ENCODE measurements around the gene CECR2.

Gene CECR2

GRCh38 chr22:17579535-17579981 lies 210.3 kb downstream of the CECR2 start:
- no peak for ATAC-seq
- TF ChIP-seq ARNTL (CRISPR knock-in tag; IDR thresholded peaks at IDR 0.05; ENCODE audit: borderline replicate concordance, low read depth) (no peak), ZNF70 (CRISPR knock-in tag; IDR thresholded peaks at IDR 0.05) (no peak), SNAI2 (CRISPR knock-in tag; IDR thresholded peaks at IDR 0.05) (no peak), TOX (CRISPR knock-in tag; IDR thresholded peaks at IDR 0.05; ENCODE audit: borderline replicate concordance) (no peak), ZC3H10 (CRISPR knock-in tag; IDR thresholded peaks at IDR 0.05) (no peak), CSDC2 (CRISPR knock-in tag; IDR thresholded peaks at IDR 0.05) (no peak), OSR1 (CRISPR knock-in tag; IDR thresholded peaks at IDR 0.05) (no peak), ZNF565 (CRISPR knock-in tag; conservative IDR thresholded peaks at IDR 0.05; ENCODE audit: low read depth) (no peak), GLIS3 (CRISPR knock-in tag; IDR thresholded peaks at IDR 0.05) (no peak)
- TF ChIP-seq, protein P1, sequence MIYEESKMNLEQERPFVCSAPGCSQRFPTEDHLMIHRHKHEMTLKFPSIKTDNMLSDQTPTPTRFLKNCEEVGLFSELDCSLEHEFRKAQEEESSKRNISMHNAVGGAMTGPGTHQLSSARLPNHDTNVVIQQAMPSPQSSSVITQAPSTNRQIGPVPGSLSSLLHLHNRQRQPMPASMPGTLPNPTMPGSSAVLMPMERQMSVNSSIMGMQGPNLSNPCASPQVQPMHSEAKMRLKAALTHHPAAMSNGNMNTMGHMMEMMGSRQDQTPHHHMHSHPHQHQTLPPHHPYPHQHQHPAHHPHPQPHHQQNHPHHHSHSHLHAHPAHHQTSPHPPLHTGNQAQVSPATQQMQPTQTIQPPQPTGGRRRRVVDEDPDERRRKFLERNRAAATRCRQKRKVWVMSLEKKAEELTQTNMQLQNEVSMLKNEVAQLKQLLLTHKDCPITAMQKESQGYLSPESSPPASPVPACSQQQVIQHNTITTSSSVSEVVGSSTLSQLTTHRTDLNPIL (CRISPR knock-in tag; IDR thresholded peaks at IDR 0.05; ENCODE audit: low read depth): no peak

DNA sequence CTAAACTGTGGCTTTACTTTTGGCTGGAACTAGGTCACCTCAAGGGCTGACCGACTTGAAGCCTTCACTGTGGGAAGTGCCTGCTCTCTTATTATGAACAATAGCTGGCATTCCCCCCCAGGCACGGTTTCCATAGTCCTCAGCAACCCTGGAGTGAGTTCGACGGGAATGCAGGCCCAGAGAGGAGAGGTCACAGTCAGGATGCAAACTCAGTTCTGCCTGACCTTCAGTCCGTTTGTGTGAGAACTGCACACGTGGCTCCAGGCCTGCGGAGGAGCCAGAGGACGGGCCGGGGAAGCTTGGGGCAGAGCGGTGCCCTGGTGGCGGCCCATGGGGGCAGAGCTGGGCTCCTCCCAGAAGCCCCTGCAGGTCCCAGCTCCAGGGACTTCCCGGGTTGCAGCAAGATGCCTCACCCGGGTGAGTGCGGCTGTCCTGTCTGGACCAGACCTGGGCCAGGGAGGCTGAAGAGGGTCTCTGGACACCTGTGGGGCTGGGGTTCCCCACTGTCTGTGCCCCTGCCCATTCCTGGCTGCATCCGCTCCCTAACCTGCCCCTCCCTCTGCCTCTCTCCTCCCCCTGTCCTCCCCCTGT lies 211.3 kb downstream of the CECR2 start:
- TF ChIP-seq ZFP3 (CRISPR knock-in tag; IDR thresholded peaks at IDR 0.05) (no peak), TSHZ2 (CRISPR knock-in tag; IDR thresholded peaks at IDR 0.05) (no peak), TCF4 (CRISPR knock-in tag; IDR thresholded peaks at IDR 0.05; ENCODE audit: borderline replicate concordance) (no peak), ESRRG (CRISPR knock-in tag; IDR thresholded peaks at IDR 0.05) (no peak), ZFP30 (CRISPR knock-in tag; IDR thresholded peaks at IDR 0.05) (no peak), PPARA (CRISPR knock-in tag; IDR thresholded peaks at IDR 0.05; ENCODE audit: borderline replicate concordance) (no peak), PATZ1 (CRISPR knock-in tag; IDR thresholded peaks at IDR 0.05; ENCODE audit: borderline replicate concordance) (no peak), BACH2 (CRISPR knock-in tag; IDR thresholded peaks at IDR 0.05; ENCODE audit: borderline replicate concordance) (no peak), ZNF8 (CRISPR knock-in tag; IDR thresholded peaks at IDR 0.05) (no peak), ZNF70 (CRISPR knock-in tag; IDR thresholded peaks at IDR 0.05) (no peak)
- TF ChIP-seq, protein P1 (CRISPR knock-in tag; IDR thresholded peaks at IDR 0.05; ENCODE audit: low read depth): no peak
- ATAC-seq: no peak

GRCh38 chr22:17581056-17581455 lies 211.8 kb downstream of the CECR2 start:
- no peak for ATAC-seq
- TF ChIP-seq ESRRG (CRISPR knock-in tag; IDR thresholded peaks at IDR 0.05) (no peak), ZNF70 (CRISPR knock-in tag; IDR thresholded peaks at IDR 0.05) (no peak), ZFP3 (CRISPR knock-in tag; IDR thresholded peaks at IDR 0.05) (no peak), CSDC2 (CRISPR knock-in tag; IDR thresholded peaks at IDR 0.05) (no peak), TOX (CRISPR knock-in tag; IDR thresholded peaks at IDR 0.05; ENCODE audit: borderline replicate concordance) (no peak)
- TF ChIP-seq, protein P2, sequence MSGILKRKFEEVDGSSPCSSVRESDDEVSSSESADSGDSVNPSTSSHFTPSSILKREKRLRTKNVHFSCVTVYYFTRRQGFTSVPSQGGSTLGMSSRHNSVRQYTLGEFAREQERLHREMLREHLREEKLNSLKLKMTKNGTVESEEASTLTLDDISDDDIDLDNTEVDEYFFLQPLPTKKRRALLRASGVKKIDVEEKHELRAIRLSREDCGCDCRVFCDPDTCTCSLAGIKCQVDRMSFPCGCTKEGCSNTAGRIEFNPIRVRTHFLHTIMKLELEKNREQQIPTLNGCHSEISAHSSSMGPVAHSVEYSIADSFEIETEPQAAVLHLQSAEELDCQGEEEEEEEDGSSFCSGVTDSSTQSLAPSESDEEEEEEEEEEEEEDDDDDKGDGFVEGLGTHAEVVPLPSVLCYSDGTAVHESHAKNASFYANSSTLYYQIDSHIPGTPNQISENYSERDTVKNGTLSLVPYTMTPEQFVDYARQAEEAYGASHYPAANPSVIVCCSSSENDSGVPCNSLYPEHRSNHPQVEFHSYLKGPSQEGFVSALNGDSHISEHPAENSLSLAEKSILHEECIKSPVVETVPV (CRISPR knock-in tag; IDR thresholded peaks at IDR 0.05): no peak

Measured in SK-N-SH treated with all-trans-retinoic acid at 6 μM for 48 hours (cell line).